ENCODE measurements around the gene ANO1. TPM values are rescaled to one million over a fixed set of nuclear protein-coding genes. Genes with fewer than 3 reads are reported as not detected.

Gene ANO1
- polyA plus RNA-seq, 2 of the 4 experiments (the other 2 are of a cell fraction), result 0.27 to 0.44 TPM

DNA sequence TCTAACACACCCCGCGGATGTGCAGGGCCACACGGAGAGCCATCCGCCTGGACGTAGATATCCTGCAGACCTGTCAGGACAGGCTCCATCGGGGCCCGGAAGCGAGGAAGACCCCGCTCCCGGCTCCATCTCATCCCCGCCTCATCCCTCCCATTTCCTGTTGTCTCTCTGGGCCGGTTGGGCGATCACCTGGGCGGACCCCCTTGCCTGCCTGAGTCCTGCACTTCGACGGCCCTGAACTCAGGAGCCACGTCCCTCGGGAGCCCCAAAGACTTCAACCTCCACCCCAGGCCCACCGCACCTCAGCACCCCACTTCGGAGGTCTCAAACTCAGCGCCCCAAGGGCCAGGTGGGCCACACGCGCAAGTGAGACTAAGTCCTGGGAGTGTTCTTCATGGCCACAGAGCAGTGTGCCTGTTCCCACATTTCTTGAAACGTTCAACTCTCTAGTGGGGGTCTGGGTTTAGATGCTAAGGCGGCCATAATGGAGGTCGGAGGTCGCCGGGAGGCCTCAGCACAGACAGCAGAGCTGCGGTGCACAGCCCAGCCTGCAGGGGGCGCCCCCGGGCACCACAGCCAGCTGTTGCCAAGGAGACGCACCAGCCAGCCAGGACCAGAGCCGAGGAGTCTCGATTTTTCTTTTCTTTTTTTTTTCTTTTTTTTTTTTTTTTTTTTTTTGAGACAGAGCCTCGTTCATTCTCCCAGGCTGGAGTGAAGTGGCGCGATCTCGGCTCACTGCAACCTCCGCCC lies 99.0 kb downstream of the ANO1 start:
- peak; percentile 53 to 92 for DNase-seq (ENCODE audit: low read depth in 1 of 2, low spot score in 1 of 2)
- no peak overlapping the region for H3K4me3 ChIP-seq
- TF ChIP-seq CTCF (IDR thresholded peaks at IDR 0.05), result peak; percentile 49
- no peak for TF ChIP-seq HOXA7 (CRISPR knock-in tag; IDR thresholded peaks at IDR 0.05)
- TF ChIP-seq ESRRA (IDR thresholded peaks at IDR 0.05; ENCODE audit: borderline replicate concordance, low read length), result no peak
- TF ChIP-seq E2F6 (IDR thresholded peaks at IDR 0.05; ENCODE audit: borderline replicate concordance, low read depth), result no peak
- no peaks in the 10 kb centered on the region for H3K4me1 ChIP-seq
- no peak overlapping the region for H3K27ac ChIP-seq
- ATAC-seq, result peak; percentile 65 to 87; a peak in 3 of 6 replicates
- no peak for FAIRE-seq
- CTCF ChIA-PET, result interaction anchor here (0.6 to 3.5 kb wide), 9 partner anchors 10 to 579 kb away, joined by 3 to 16 read pairs (median 5); no protein-coding TSS in a partner anchor
- POLR2A ChIA-PET, result no interaction called here
- no peaks in the 10 kb centered on the region for H3K9me3 ChIP-seq
- H3K4me2 ChIP-seq, result no peak overlapping the region
- WGBS (ENCODE audit: missing lambda C conversion rate), result 56% methylated on average over 32 of the region's 39 CpGs

DNA sequence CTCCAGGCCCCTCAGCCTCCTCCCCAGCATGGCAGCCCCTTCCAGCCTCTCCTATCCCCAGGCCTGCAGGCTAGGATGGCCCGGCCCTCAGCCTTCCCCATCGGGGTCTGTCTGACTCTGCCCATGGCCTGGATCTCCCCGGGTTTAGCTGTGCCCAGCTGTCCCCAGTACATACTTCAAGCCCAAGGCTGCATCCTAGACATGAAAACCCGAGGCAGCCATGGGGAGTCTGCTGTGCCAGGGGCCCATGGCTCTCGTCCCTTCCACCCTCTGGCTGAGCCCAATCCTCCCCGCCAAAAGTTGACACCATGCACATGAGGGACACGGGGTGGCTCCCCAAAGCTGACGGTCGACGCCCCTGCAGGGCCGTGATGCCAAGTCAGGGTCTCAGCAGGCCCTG lies 102.8 kb downstream of the ANO1 start:
- FAIRE-seq, result no peak
- CTCF ChIA-PET, result interaction anchor here (1.0 to 1.2 kb wide), 3 partner anchors 25 to 265 kb away, joined by 3 to 7 read pairs (median 6); no protein-coding TSS in a partner anchor
- Histone ChIP-seq H3K4me1 (no peaks in the 10 kb centered on the region), H3K4me3 (no peak overlapping the region), H3K4me2 (no peak overlapping the region), H3K27ac (no peak overlapping the region), H3K9me3 (no peaks in the 10 kb centered on the region)
- POLR2A ChIA-PET, result no interaction called here
- ATAC-seq, result no peak
- TF ChIP-seq TFCP2L1 (CRISPR knock-in tag; IDR thresholded peaks at IDR 0.05), result no peak
- no peak for TF ChIP-seq CHD2 (IDR thresholded peaks at IDR 0.05; ENCODE audit: low read length, partially characterized antibody)
- no peak for TF ChIP-seq FOSL2 (IDR thresholded peaks at IDR 0.05)
- TF ChIP-seq FOSL2 (CRISPR knock-in tag; IDR thresholded peaks at IDR 0.05), result no peak
- no peak for TF ChIP-seq HDAC2 (IDR thresholded peaks at IDR 0.05)
- TF ChIP-seq ZNF302 (CRISPR knock-in tag; IDR thresholded peaks at IDR 0.05), result no peak
- TF ChIP-seq, protein P1, sequence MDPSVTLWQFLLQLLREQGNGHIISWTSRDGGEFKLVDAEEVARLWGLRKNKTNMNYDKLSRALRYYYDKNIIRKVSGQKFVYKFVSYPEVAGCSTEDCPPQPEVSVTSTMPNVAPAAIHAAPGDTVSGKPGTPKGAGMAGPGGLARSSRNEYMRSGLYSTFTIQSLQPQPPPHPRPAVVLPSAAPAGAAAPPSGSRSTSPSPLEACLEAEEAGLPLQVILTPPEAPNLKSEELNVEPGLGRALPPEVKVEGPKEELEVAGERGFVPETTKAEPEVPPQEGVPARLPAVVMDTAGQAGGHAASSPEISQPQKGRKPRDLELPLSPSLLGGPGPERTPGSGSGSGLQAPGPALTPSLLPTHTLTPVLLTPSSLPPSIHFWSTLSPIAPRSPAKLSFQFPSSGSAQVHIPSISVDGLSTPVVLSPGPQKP (IDR thresholded peaks at IDR 0.05; ENCODE audit: low read depth, low read length), result no peak
- no peak for TF ChIP-seq KDM1A (IDR thresholded peaks at IDR 0.05; ENCODE audit: low read depth)
- TF ChIP-seq EP300 (IDR thresholded peaks at IDR 0.05), result no peak
- no peak for TF ChIP-seq MAX (IDR thresholded peaks at IDR 0.05)
- TF ChIP-seq NPAS2 (CRISPR knock-in tag; IDR thresholded peaks at IDR 0.05; ENCODE audit: borderline replicate concordance), result no peak
- TF ChIP-seq SREBF2 (IDR thresholded peaks at IDR 0.05), result no peak
- TF ChIP-seq MYC (IDR thresholded peaks at IDR 0.05; ENCODE audit: borderline replicate concordance, low read length), result no peak
- no peak for TF ChIP-seq REST (IDR thresholded peaks at IDR 0.05)
- TF ChIP-seq ZFP36 (IDR thresholded peaks at IDR 0.05; ENCODE audit: borderline replicate concordance, partially characterized antibody), result no peak
- 47% methylated on average over 4 of the region's 11 CpGs for WGBS (ENCODE audit: missing lambda C conversion rate)
- DNase-seq (ENCODE audit: low read depth in 1 of 2, low spot score in 1 of 2), result no peak

Data from A549 (cell line).